NCI-H2227 (cell line): ENCODE measurements around the gene SLC1A3.

Experiments used
- DNase-seq: peaks from one replicate; lab custom pipeline; 2025; ENCODE audit not compliant: unreplicated experiment; lab: John Stamatoyannopoulos, UW

The SLC1A3 gene

GRCh38 chr5:36654564-36654963, 48.2 kb downstream of the SLC1A3 start:
- DNase-seq = no peak

GRCh38 chr5:36655161-36655560, 48.8 kb downstream of the SLC1A3 start:
- no peak for DNase-seq

- DNase-seq = no peak
These were observed 50.1 kb downstream of the SLC1A3 start for GRCh38 chr5:36656556-36656955.

GRCh38 chr5:36657563-36657995, 51.2 kb downstream of the SLC1A3 start:
- no peak for DNase-seq

- no peak for DNase-seq
These were observed 51.8 kb downstream of the SLC1A3 start for GRCh38 chr5:36658038-36658756.

- no peak for DNase-seq
These were observed 53.0 kb downstream of the SLC1A3 start for GRCh38 chr5:36659411-36659810.

GRCh38 chr5:36660397-36661049, 54.1 kb downstream of the SLC1A3 start:
- DNase-seq = no peak

GRCh38 chr5:36661456-36662220, 55.2 kb downstream of the SLC1A3 start:
- no peak for DNase-seq

GRCh38 chr5:36662291-36662851, 56.0 kb downstream of the SLC1A3 start:
- DNase-seq = no peak

- DNase-seq = no peak
These were observed 58.4 kb downstream of the SLC1A3 start for GRCh38 chr5:36664766-36665165.

- no peak for DNase-seq
These were observed 59.2 kb downstream of the SLC1A3 start for GRCh38 chr5:36665628-36666027.

- DNase-seq = no peak
These were observed 59.9 kb downstream of the SLC1A3 start for GRCh38 chr5:36666274-36666673.

- DNase-seq = no peak
These were observed 60.6 kb downstream of the SLC1A3 start for GRCh38 chr5:36666986-36667385.

- no peak for DNase-seq
These were observed 61.4 kb downstream of the SLC1A3 start for GRCh38 chr5:36667824-36668223.

GRCh38 chr5:36669015-36669651, 62.7 kb downstream of the SLC1A3 start:
- DNase-seq = no peak

- no peak for DNase-seq
These were observed 64.1 kb downstream of the SLC1A3 start for GRCh38 chr5:36670548-36670947.

GRCh38 chr5:36675282-36675681, 68.9 kb downstream of the SLC1A3 start:
- DNase-seq = no peak

GRCh38 chr5:36679221-36679989, 73.0 kb downstream of the SLC1A3 start:
- DNase-seq = no peak

GRCh38 chr5:36680066-36680465, 73.7 kb downstream of the SLC1A3 start:
- no peak for DNase-seq

- DNase-seq = no peak
These were observed 75.3 kb downstream of the SLC1A3 start for GRCh38 chr5:36681711-36682110.
